RWPE2 (cell line): Measurements from ENCODE around the gene NDOR1.

Source experiments
- ATAC-seq: fragments of 200-7000 bp; cut with Tn5 transposase; 3 replicates; pipeline ENCODE4 v1.9.1; 2021; ENCODE audit warnings: low read depth
- DNase-seq: peaks from one replicate; pipeline ENCODE4 v3.0.0-alpha.2; 2020; ENCODE audit warnings: low spot score
- H3K27ac ChIP-seq: fragments of 450-650 bp; 2 replicates; pipeline ENCODE4 v1.5.1; 2017; ENCODE audit warnings: mild to moderate bottlenecking; ENCODE audit not compliant: poor library complexity, severe bottlenecking
- H3K27me3 ChIP-seq: fragments of 250-450 bp; sonication (Bioruptor Pico); 2 replicates; pipeline ENCODE4 v1.5.1; 2021; ENCODE audit warnings: mild to moderate bottlenecking, moderate library complexity; ENCODE audit not compliant: insufficient read depth, poor library complexity, severe bottlenecking
- H3K36me3 ChIP-seq: fragments of 250-450 bp; sonication (Bioruptor Pico); 2 replicates; pipeline ENCODE4 v1.5.1; 2020; ENCODE audit warnings: low read depth, mild to moderate bottlenecking, moderate library complexity
- H3K4me1 ChIP-seq: fragments of 250-450 bp; sonication (Bioruptor Pico); 2 replicates; pipeline ENCODE4 v1.5.1; 2021; ENCODE audit warnings: mild to moderate bottlenecking, moderate library complexity; ENCODE audit not compliant: insufficient read depth, poor library complexity, severe bottlenecking
- H3K4me3 ChIP-seq: fragments of 250-450 bp; sonication (Bioruptor Pico); 2 replicates; pipeline ENCODE4 v1.5.1; 2021; ENCODE audit warnings: mild to moderate bottlenecking, moderate library complexity; ENCODE audit not compliant: severe bottlenecking
- H3K9me3 ChIP-seq: fragments of 250-450 bp; sonication (Bioruptor Pico); 2 replicates; pipeline ENCODE4 v1.5.1; 2021; ENCODE audit warnings: mild to moderate bottlenecking, moderate library complexity; ENCODE audit not compliant: severe bottlenecking
- TF ChIP-seq, protein P1 (sequence below): fragments of 450-650 bp; IDR thresholded peaks from one replicate; pipeline ENCODE4 v1.5.1; 2017; ENCODE audit warnings: mild to moderate bottlenecking, moderate library complexity; ENCODE audit not compliant: poor library complexity, severe bottlenecking

The NDOR1 gene

DNA sequence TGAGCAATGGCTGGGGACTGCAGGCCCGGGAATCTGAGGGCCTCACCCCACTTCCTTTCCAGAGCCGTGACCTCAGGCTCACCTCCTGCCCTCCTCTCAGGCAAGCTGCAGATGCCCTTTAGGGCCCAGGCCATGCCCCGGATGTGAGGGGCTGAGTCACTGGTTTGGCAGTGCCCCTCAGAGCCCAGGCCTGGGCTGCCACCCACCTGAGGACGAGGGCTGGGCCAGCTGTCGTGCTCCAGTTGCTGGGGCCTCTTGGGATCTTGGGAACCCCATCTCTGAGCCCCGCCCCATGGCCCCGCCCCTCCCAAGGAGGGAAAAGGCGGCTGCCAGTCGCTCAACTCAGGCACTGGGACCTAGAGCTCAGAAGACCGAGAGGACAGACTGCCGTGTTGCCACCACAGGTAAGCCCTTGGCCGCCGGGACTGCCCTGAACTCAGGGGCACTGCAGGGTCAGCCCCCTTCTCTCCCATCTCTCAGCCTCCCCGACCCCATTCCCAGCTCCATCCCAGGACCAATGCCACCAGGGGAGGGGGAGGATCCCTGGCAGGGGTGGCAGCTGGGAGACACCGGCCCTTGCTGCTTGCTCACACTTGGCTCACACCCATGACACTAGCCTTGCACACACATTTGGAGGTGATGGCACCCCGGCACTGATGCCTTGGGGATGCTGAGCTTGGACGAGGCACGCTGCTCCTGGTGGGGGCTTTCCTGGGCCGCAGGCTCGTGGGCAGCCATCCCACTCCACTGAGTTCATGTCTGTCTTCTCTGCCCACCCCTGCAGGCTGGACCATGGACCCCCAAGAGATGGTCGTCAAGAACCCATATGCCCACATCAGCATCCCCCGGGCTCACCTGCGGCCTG is 19.6 kb downstream of the NDOR1 start, which contains the start of gene CYSRT1:
Gene CYSRT1 (plus strand): TSS at position 345 of the 865 bp plus-strand sequence. CDS start 448 bp downstream, at position 793.
- Histone ChIP-seq H3K4me1 (peaks cover 32% of the 10 kb centered on the region), H3K4me3 (peak within 1 kb of the TSS; percentile 45), H3K27me3 (no peaks in the 10 kb centered on the region), H3K9me3 (no peaks in the 10 kb centered on the region), H3K27ac (peak within 1 kb of the TSS; percentile 92), H3K36me3 (no peaks in the 10 kb centered on the region)
- TF ChIP-seq, protein P1, sequence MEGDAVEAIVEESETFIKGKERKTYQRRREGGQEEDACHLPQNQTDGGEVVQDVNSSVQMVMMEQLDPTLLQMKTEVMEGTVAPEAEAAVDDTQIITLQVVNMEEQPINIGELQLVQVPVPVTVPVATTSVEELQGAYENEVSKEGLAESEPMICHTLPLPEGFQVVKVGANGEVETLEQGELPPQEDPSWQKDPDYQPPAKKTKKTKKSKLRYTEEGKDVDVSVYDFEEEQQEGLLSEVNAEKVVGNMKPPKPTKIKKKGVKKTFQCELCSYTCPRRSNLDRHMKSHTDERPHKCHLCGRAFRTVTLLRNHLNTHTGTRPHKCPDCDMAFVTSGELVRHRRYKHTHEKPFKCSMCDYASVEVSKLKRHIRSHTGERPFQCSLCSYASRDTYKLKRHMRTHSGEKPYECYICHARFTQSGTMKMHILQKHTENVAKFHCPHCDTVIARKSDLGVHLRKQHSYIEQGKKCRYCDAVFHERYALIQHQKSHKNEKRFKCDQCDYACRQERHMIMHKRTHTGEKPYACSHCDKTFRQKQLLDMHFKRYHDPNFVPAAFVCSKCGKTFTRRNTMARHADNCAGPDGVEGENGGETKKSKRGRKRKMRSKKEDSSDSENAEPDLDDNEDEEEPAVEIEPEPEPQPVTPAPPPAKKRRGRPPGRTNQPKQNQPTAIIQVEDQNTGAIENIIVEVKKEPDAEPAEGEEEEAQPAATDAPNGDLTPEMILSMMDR, result no peak
- DNase-seq, result no peak
- ATAC-seq, result peak; percentile 1; the same call in 1 of the 3 replicates

DNA sequence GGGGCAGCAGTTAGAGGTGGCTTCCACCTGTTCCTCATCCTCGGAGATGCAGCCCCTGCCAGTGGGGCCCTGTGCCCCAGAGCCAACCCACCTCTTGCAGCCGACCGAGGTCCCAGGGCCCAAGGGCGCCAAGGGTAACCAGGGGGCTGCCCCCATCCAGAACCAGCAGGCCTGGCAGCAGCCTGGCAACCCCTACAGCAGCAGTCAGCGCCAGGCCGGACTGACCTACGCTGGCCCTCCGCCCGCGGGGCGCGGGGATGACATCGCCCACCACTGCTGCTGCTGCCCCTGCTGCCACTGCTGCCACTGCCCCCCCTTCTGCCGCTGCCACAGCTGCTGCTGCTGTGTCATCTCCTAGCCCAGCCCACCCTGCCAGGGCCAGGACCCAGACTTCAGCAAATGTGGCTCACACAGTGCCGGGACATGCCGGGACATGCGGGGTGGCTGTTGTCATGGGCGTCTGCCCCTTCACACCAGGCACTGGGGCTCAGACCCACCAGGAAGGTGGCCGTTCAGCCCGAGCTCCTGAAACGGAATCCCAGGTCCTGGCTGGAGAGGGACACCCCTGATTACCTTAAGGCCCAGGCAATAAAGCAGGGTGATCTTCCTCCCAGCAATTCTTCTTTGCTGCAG is 20.3 kb downstream of the NDOR1 start:
- DNase-seq (no peak), ATAC-seq (no peak)
- H3K36me3 ChIP-seq, result no peaks in the 10 kb centered on the region
- no peaks in the 10 kb centered on the region for H3K9me3 ChIP-seq
- TF ChIP-seq, protein P1, result no peak
- no peak overlapping the region for H3K4me3 ChIP-seq
- peaks cover 32% of the 10 kb centered on the region for H3K4me1 ChIP-seq
- H3K27ac ChIP-seq, result peak overlapping the region; percentile 92
- no peaks in the 10 kb centered on the region for H3K27me3 ChIP-seq

DNA sequence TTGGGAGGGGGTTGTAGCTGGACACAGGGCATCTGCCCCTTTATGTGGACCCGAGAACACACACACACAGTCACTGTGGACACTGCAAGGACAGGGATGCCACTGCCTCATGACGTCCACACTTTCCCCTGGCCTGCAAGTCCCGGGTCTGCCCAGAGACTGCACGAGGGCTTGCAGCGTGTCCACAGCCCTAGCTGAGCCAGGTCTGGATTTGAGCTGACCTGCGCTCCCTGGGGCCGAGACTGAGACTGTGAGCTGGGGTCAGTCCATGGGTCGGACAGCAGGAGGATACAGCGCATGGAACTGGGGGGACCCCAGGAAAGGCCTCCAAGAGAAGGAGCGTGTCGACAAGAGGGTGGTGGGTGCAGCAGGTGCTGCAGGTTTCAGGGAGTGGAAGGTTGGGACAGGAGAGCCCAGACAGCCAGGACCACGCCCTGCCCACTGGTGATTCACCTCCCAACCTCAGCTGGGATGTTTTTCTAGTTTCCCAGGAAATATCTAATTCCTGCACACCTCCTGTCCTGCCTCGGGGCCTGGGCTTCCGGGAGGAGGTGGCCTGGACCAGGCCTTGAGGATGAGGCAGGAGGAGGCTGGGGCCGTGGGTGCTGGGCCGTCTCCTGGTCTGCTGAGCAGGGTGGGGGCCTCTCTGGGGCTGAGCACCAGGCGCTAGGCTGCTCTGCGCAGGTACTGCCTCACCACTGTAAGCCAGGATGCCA is 21.0 kb downstream of the NDOR1 start:
- DNase-seq (peak; percentile 95), ATAC-seq (peak; percentile 59)
- Histone ChIP-seq H3K36me3 (no peaks in the 10 kb centered on the region), H3K4me1 (peaks cover 32% of the 10 kb centered on the region), H3K27ac (peak overlapping the region; percentile 92), H3K27me3 (no peaks in the 10 kb centered on the region), H3K9me3 (no peaks in the 10 kb centered on the region), H3K4me3 (no peak overlapping the region)
- TF ChIP-seq, protein P1, result no peak

DNA sequence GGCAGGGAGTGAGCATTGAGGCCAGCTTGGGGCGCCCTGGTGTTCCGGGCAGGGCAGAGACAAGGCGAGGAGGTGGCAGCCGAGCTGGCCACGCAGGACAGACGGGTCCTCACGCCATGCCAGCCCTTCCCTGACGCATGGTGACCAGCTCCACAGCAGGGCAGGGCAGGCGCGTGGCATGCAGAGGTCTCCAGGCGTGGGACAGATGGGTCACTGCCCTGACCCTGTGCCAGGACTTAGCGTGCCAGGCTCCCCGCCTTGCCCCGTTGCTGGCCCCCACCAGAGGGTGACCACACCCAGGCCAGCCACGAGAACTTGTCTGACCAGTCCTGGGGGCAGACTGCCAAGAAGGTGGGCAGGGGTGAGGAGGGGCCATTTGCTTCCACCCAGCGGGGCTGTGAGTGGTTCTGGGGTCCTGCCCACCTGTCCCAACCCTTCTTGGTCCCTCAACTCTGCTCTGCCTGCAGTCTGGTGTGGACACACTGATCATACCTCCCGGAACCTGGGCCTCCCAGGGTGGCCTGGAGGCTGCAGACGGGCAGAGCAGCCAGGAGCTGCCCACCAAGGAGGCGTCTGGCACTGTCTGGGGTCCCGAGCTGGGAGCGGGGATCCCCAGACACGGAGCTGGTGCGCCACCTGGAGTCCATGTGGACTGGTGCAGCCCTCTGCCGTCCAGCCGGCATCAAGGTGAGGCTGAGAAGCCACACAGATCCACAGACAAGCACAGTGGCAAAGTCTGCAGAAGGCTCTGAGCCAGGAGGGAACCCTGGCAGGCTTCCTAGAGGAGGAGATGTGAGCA is 21.8 kb downstream of the NDOR1 start, which contains the start of gene RNF224:
Gene RNF224 (plus strand): TSS at position 449 of the 799 bp plus-strand sequence. CDS start 834 bp downstream, outside the sequence.
- peak; percentile 50 for ATAC-seq
- H3K27ac ChIP-seq, result peak within 1 kb of the TSS; percentile 92

More for the DNA sequence above, 21.8 kb downstream of the NDOR1 start, which contains the start of gene RNF224:
- no peaks in the 10 kb centered on the region for H3K27me3 ChIP-seq
- TF ChIP-seq, protein P1, result peak; percentile 88
- H3K9me3 ChIP-seq, result no peaks in the 10 kb centered on the region
- peak; percentile 91 for DNase-seq
- H3K4me1 ChIP-seq, result peaks cover 32% of the 10 kb centered on the region
- no peak within 1 kb of the TSS for H3K4me3 ChIP-seq
- no peaks in the 10 kb centered on the region for H3K36me3 ChIP-seq
